ENCODE measurements around the gene ING3. TPM values are rescaled to one million over a fixed set of nuclear protein-coding genes. Genes with fewer than 3 reads are reported as not detected.

Gene ING3
- polyA plus RNA-seq, 1 donor = 16.5 TPM

DNA sequence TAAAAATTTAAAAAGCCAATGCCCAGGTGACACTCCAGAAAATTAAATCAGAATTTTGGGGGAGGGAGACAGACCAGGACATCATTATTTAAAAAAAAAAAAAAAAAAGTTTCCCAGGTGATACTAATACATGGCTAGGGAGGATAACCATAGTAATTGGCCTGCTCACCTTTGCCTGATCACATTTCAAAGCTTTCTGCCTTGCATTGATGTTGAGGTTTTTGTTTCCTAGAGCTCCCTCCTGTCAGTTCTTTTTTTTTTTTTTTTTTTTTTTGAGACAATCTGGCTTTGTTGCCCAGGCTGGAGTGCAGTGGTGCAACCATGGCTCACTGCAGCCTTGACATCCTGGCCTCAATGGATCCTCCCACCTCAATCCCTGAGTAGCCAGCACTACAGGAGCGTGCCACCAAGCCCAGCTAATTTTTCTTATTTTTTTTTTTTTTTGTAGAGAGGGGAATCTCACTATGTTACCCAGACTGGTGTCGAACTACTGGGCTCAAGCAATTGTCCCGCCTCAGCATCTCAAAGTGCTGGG lies 76.1 kb downstream of the ING3 start:
- no peak for DNase-seq (ENCODE audit: low read depth)

Other genes starting within 250 kb of the ING3 start
- 67.6 TPM for gene TSPAN12, start 92.6 kb upstream of the ING3 start, polyA plus RNA-seq (ENCODE audit: insufficient read length)
- 8.4 TPM for gene CPED1, start 37.9 kb downstream of the ING3 start, polyA plus RNA-seq (ENCODE audit: insufficient read length)

Measured in forelimb muscle (tissue), 1 donor.